Peyer's patch (tissue), 4 donors: ENCODE results near the gene DNAH8.

ENCODE experiments used
- POLR2A ChIP-seq, 2 donors: fragments of 450-650 bp; IDR thresholded peaks; one replicate each; pipeline ENCODE4 v1.5.1; 2017; ENCODE audit warnings: antibody characterized with exemption in 2 of 2, mild to moderate bottlenecking in 2 of 2, moderate library complexity in 2 of 2
- TF ChIP-seq, protein P1 (sequence below), 6 experiments: fragments of 450-650 bp in 4 of 6; fragments of 200-600 bp in 2 of 6; sonication (generic) in 1 of 6; IDR thresholded peaks; one replicate each; pipeline ENCODE4 v1.5.1; 2017 to 2019; ENCODE audit warnings: antibody characterized with exemption in 6 of 6, mild to moderate bottlenecking in 3 of 6, moderate library complexity in 1 of 6

DNA sequence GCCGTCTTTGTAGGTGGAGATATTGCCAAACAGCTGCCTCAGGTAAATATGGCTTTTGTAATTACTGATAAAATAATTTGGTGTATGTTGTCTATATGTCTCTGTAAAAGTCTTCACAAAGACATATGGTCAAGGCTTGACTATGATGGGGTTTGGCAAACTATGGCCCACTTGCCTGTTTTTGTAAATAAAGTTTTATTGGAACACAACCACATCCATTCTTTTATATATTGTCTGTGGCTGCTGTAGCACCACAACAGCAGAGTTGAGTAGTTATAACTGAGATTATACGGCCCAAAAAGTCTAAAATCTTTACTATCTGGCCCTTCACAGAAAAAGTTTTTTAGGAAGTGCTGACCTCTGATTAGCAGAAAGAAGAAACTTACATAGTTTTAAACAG is 133.6 kb downstream of the DNAH8 start:
- TF ChIP-seq, protein P1, sequence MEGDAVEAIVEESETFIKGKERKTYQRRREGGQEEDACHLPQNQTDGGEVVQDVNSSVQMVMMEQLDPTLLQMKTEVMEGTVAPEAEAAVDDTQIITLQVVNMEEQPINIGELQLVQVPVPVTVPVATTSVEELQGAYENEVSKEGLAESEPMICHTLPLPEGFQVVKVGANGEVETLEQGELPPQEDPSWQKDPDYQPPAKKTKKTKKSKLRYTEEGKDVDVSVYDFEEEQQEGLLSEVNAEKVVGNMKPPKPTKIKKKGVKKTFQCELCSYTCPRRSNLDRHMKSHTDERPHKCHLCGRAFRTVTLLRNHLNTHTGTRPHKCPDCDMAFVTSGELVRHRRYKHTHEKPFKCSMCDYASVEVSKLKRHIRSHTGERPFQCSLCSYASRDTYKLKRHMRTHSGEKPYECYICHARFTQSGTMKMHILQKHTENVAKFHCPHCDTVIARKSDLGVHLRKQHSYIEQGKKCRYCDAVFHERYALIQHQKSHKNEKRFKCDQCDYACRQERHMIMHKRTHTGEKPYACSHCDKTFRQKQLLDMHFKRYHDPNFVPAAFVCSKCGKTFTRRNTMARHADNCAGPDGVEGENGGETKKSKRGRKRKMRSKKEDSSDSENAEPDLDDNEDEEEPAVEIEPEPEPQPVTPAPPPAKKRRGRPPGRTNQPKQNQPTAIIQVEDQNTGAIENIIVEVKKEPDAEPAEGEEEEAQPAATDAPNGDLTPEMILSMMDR (IDR thresholded peaks at IDR 0.05): no peak
- no peak for TF ChIP-seq POLR2A (IDR thresholded peaks at IDR 0.05)
